Jurkat, Clone E6-1 (cell line): ENCODE measurements around the gene GAB1.

ENCODE experiments used
- DNase-seq: peaks from one replicate; pipeline ENCODE4 v3.0.0-alpha.2; 2011; ENCODE audit warnings: low read depth, low spot score
- H3K4me3 ChIP-seq: 2 replicates; pipeline ENCODE4 v1.5.1; 2011; ENCODE audit warnings: mild to moderate bottlenecking, low read length, control low read depth, moderate library complexity

GAB1 gene

DNA sequence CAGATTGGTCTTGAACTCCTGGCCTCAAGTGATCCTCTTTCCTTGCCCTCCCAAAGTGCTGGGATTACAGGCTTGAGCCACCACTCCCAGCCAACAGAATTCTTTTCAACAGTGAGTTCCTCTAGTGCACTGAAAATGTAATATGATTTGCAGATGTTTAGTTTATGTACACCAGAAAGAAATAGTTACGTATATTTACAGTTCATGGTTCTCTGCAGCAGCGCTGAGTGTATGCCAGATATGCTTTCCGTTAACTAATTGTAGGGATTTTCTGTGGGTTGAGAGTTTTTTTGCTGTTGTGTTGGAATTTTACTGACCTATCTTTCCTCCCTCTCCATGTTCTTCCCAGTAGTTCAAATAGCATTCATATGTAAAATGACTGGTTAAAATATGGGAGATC is 44.0 kb downstream of the GAB1 start:
- no peak overlapping the region for H3K4me3 ChIP-seq
- no peak for DNase-seq

DNA sequence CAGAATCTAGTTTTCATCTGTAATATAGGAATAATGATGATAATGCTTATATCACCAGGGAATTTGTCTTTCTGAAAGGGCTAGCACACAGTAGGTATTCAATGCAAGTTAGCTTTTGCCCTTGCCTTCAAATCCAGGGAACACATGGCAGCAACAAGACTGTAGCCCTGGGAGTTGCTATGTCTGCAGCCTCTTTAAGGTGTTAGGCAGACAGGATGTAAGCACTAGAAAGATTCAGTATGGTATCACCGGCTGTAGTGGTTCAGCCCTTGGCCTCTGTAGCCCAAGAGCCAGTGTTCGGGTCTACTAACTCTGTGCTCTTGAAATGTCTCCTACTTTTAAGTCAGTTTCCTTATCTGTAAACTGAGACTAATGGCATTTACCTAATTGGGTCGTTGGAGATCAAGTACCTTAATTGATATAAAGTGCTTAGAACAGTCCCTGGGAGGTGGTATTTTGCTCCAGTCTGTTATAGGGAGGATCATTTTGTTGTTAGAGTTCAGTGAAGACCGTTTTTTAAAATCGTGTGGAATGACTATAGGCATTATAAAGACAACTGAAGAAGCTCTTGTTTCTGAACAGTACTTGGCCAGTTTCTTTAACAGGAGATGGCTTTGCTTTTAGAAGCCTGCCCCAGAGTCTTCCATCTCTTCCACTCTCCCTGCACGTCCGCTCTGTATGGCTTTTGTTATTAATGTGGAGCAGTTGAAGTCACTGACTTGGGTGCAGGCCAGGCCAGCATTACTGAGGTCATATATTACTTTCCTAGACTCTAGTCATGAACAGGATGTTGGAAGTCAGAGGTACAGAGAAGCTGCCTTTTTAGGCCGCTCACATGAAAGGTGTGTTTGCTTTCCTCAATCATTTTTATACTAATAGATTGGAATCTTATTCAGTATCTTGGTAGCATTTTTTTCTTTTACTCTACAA is 44.8 kb downstream of the GAB1 start:
- H3K4me3 ChIP-seq, result no peak overlapping the region

DNA sequence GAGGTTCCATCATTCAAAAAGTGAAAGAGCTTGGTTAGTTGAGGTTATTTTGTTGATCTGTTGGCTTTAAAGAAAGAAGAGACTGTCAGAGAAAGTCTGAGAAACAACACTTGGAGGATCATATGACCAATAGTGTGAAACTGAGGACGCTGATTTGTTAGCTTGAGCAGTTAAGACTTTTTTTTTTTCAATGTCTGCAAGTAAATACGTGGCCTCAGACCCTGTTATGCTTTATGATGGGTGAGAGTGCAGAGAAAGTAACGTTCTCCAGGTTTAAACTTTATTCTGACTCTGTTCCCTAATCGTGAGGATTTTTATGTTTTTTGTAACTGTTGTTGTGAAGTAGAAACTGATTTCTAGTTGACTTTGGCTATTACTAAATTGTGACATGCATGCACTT is 45.9 kb downstream of the GAB1 start:
- H3K4me3 ChIP-seq, result no peak overlapping the region
- DNase-seq, result no peak

More for the DNA sequence above, 44.8 kb downstream of the GAB1 start:
- DNase-seq, result no peak

DNA sequence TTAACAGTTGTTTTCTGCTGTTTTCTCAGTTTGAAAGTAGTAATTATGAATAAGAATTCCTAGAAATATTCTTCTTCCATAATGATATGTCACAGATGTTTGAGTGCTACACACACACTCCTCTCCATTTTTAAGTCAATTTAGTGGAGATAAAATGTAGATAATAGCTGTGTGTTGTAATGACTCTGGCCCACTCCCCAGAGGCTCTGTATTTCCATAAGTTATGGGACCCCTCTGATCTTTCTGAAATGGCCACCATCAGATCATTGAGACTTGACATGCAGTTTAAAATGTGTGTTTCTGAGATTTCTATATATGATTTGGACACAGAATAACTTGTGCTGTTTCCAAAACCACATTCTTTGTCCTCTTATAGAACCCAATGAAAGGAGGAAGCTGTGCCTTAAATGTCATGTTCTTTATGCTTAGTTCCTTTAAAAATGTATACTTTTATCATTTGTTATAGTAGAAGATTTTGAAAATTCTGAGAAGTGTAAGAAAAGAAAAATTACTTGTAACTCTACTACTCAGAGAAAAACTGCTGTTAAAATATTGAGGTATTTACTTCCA is 46.4 kb downstream of the GAB1 start:
- H3K4me3 ChIP-seq, result no peak overlapping the region
- no peak for DNase-seq

DNA sequence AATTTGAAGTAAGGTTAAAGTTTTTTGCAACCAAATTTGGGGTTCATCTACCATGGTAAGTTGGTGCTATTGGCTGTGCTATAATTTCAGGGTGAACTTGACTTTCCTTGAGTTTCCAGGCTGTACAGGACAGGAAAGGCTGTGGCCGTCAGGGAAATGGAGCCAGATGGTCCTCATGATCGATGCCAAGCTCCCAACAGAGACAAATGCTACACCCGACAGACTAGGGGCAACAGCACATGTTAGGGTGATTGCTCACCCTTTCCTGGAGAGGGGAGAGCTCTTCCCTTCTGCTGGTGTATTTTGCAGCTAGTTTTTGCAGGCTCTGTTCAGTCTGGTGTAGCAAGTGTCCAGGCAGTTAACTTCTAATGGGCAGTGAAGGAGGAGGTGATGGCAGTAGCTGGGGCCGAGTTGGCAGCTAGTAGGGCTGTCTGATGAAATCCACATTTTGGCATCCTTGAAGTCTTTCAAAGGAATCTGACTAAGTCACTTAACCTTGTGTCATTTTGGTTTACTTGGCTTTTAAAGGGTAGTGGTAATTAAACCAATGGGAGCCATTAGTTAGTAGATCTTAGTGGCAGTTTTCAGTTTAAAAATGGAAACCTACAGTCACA is 47.8 kb downstream of the GAB1 start:
- H3K4me3 ChIP-seq, result no peak overlapping the region
- no peak for DNase-seq

DNA sequence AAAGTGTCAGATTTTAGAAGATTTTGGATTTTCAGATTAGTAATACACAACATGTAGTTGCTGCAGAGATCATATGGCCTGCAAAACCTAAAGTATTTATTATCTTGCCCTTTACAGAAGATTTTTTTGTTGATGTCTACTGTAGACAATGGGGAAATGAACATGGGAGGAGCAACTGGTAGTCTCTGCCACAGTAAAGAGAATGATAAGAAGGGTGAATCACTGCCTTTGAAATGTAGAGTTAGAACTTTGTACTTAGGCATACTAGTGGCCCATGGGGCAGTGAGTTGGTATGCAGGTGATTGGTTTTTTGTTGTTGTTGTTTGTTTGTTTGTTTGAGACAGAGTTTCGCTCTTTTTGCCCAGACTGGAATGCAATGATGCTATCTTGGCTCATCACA is 50.1 kb downstream of the GAB1 start:
- no peak for DNase-seq
- H3K4me3 ChIP-seq, result no peak overlapping the region

DNA sequence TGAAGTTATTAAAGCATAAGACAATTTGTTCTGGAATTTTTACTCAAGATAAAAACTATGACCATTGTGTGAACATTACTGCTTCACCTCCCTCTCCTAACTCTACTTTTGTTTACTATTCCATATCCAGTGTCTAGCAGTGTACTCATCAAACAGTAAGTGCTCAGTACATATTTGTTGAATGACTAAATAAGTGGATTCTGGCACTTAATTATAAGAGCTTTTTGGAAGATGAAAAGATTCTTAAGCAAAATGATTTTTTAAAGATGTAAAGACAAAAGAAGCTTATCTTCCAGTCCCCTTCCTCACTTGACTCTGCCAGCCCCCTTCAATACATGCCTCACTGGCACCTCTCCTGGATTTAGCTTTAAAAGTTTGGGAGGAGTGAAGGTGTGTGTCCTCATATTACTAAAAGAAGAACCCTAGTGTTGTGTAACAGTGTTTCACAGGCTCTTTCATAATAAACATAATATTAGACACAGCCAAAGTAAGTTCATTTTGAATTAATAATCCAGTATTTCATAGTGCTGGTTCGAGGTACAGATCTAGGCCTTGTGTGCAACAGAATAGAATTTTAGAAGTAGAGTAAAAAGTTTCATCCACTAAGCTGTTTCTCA is 53.0 kb downstream of the GAB1 start:
- no peak overlapping the region for H3K4me3 ChIP-seq
- no peak for DNase-seq

DNA sequence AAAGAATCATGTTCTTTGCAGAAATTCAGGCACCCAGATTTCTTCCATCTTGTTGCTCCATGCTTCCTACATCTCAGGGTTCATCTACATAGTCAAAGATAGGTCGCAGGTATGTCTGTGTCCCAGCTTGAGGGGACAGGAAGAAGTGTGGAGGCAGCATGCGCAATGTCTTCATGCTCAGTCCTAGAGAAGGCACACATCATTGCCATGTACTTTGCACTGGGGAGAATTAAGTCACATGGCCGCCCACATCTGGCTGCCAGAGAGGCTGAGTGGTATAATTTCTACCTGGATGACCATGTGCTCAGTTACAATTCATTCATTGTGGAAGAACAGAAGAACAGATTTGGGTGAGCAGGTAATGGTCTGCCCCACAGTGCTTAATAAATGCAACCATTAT is 54.1 kb downstream of the GAB1 start:
- no peak overlapping the region for H3K4me3 ChIP-seq
- DNase-seq, result no peak

DNA sequence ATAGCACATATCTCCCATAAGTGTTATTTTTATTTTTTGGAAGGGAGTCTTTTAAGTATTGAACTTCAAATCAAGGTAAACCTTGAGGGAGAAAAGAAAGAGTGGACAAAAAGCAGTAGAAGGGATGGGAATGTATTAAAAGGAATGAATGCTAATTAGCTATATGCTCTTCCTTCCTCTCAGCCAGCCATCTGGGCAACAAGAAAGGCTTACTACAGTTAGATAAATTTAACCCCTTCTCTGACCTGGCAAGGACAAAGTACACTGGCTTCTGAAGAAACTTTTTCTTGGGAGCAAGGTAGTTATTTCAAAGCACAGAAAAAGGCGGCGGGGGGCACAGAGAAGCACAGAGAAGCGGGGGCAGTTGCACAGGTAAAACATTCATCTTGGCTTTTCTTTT is 54.6 kb downstream of the GAB1 start:
- H3K4me3 ChIP-seq, result no peak overlapping the region
- no peak for DNase-seq

DNA sequence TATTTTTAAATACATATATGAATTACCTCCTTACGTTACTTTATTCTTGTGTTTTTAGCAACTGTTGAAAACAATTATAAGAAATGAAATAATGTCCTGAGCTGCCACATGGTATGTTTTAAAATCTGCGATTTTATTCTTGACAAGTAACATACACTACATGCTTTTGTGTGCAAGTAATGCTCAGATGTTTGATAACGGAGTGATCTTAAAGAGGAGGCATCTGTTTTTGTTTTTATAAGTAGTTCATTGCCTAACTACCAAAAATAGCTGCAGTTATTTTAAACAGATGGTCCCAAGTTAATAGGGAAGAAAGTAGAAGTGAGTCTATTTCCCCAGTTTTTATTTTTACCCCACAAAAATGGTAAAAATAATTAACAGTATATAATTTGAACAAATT is 55.2 kb downstream of the GAB1 start:
- DNase-seq, result no peak
- no peak overlapping the region for H3K4me3 ChIP-seq

DNA sequence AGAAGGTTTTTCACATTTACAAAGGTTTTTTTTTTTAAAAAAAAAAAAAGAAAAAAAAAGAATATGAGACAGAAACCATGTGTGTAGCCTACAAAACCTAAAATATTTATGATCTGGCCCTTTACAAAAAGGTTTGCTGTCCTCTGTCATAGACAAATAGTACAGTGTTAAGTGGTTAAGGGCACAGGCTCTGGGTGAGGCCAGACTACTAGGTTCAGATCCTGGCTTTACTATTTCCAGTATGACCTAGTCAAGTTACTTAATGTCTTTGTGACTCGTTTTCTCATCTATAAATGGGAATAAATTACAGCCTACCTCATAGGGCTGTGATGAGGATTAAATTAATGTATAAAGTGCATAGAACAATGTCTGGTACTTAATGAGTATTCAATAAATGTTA is 56.5 kb downstream of the GAB1 start:
- no peak overlapping the region for H3K4me3 ChIP-seq
- DNase-seq, result no peak

DNA sequence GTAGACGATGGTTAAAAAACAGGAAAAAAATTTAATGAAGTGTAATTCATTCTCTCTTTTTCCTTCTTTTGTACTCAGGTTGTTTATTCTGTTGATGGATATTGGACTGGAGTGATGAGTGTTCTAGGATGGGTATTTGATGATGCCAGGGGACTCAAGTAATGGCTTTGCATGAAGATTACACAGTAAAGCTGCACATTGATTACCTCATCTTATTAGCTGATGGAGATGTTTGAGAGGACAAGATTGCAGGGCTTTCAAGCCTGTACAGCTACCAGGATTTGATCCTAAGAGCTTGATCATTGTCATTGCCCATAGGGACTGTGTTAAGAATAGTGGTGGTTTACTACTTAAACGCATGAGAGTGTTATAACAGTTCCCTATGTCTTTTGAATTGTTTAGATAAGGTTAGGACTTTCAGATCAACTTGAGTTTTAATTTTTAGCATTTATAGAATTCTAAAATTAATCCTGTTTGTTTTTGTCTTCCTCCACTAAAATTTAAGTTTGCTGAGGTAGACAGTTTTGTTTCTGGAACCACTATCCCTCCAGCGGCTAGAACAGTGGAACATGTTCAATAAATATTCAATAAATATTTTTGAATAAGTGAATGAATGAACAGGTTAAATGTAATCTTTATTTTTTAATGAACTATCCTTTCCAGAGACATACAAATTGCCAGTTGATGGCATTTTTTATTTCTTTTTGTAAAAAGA is 58.2 kb downstream of the GAB1 start:
- H3K4me3 ChIP-seq, result no peak overlapping the region
- DNase-seq, result no peak

DNA sequence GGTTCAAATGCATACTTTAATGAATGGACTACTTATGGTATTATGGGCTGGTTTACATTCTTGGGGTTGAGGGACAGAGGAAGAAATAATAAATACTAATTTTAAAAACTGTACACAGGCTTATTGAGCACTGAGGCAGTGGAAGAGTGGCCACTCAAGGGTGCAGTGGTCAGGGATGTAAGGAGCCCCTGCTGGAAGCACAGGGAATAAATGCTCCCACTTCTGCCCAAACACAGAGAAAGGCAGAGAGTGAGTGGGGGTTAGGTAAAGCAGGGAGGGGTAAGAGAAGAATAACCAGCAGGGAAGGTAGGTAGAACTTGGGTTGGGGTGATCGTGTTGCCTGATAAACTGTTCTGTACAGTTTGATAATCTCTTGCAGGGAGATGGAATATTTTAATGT is 60.0 kb downstream of the GAB1 start:
- H3K4me3 ChIP-seq, result no peak overlapping the region
- no peak for DNase-seq

DNA sequence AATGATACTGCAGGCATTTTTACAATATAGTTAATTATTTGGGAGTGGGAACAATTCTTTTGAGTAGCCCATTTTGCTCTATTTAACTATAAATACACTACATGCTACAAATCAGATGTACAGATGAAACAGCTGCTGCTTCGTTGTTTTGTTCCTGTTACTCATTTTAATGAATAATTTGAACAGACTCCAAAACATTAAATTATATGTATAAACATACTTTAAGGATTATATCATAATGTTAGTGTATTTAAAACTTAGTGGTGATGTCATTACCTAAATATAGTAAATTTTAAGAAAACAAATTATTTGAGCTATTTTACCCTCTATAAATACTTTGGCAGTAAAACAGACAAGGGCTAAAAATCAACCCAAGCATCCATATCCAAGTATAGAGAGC is 60.7 kb downstream of the GAB1 start:
- H3K4me3 ChIP-seq, result no peak overlapping the region
- no peak for DNase-seq

DNA sequence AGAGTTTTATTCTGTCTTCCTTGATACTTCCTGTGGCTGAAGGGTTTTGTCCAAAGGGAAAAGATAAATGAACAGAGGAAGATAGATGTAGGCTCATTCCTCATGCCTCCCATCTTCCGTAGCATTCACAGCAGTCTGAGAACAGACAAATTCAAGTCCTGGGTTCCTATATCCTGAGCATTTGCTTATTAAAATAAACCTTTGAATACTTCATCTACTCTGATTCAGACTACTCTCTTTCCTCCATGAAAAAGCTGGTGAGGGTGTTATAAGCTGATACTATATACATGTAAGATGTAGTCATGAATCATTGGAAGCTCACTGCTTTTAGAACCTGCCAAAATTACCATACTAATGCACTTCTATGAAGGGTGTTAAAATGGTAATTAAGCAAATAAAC is 61.2 kb downstream of the GAB1 start:
- no peak overlapping the region for H3K4me3 ChIP-seq
- no peak for DNase-seq

DNA sequence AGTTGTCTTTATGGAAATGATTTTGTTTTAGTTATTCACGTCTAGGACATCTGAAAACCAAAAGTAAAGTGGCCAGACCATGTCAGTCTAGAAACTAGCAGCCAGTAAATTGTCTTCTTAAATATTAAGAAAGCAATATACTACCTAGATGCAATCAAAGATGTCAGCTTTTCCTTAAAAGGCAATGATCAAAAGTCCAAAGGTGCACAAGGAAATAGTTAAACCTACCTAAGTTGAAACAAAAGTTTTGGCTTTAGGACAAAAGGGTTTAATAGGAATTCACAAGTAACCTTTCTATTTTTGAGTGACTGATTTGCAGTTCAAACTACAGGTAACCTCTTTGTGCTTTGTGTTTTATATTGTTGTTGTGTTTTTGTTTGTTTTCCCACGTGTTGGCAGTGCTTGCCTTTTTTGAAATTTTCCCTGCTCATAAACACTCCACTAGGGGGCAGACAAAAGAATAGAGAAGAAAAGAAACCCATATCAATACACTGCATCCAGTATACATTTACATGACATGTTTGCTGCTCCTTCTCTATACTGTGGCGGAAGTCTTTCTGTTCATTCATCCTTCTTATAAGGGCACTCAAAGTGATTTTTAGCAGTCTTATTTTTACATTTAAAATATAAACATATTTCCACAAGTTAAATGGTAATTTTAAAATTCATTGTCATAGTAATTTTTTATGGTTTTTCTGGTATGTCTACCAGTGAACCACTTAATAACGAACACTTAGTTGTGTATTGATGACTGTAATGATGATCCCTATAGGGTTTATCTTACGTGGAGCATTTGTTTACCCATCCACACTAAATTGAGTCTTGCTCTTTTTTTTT is 62.7 kb downstream of the GAB1 start:
- no peak overlapping the region for H3K4me3 ChIP-seq
- peak; percentile 33 for DNase-seq

DNA sequence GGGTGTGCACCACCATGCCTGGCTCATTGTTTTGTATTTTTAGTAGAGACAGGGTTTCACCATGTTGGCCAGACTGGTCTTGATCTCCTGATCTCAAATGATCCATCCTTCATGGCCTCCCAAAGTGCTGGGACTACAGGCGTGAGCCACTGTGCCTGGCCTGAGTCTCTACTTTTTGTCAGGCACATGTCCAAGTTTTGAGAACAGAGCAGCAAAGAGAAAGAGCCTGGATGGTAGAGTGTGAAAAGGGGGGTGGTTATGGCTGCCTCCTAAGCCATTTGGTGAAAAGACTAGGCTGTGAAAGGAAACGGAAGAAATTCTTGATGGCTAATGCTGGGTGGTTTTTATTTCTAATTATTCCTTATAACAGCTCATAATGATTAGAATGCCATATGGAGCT is 63.4 kb downstream of the GAB1 start:
- no peak overlapping the region for H3K4me3 ChIP-seq
- no peak for DNase-seq

DNA sequence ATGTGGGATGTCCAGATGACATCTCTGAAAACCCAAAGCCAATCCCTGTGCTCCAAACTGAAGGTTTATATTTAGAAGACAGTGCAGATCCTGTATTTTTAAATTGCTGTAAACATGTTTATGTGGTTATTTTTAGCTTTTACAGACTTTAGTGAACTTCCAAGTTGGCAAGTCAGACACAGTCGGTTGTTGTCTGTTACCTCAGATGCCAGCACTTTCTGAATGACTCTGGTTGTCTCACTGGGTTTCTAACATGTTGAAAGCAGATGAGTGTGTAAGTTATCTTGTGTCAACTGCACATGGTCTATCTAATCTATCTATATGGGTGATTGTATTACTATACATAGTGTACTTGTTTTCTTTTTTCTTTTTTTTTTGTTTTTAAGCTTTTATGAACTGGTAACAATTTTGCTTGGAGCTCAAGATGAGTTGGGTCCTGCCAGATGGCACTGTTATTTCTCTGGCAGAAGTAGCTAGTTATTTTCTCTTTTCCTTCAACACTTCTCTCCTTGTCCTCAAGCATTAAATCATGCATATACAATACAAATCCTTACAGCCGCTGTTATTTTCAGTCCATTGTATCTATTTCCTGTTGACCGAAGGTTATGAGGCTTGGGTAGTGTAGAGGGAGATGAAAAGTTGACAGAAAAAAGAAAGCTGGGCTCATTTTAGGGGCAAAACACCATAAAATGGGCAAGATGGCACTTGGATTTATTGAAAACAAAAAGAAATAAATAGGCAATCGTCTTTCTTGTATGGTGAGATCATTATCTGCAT is 66.3 kb downstream of the GAB1 start:
- DNase-seq, result no peak
- no peak overlapping the region for H3K4me3 ChIP-seq
